NCI-H2171 (cell line): ENCODE data around the gene CEACAM6.
"Not testable (repeated sequence)": the region's sequence is repeated elsewhere in the genome, so short reads cannot be mapped to it uniquely, and the experiment has no call there.

ENCODE experiments used
- DNase-seq: peaks from one replicate; lab custom pipeline; 2025; lab: John Stamatoyannopoulos, UW

The CEACAM6 gene

DNA sequence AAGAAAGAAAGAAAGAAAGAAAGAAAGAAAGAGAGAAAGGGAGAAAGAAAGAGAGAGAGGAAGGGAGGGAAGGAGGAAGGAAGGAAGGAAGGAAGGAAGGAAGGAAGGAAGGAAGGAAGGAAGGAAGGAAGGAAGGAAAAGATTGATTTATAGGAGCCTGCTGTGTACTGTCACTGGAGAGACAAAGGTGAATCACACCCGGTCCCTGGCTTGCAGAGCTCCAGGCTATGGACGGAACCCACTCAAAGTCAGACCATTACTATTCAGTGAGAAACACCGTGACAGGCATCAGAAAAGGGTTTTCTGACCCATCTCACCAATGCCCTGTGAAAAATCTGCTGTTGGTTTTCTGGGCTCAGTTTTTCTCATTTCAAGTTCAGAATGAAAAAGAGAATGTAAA, 7.3 kb upstream of the CEACAM6 start:
- DNase-seq, result no peak

- not testable (repeated sequence) for DNase-seq
Measured at GRCh38 chr19:41750248-41751134, 4.8 kb upstream of the CEACAM6 start.

GRCh38 chr19:41753159-41753558, 2.2 kb upstream of the CEACAM6 start:
- no peak for DNase-seq

DNA sequence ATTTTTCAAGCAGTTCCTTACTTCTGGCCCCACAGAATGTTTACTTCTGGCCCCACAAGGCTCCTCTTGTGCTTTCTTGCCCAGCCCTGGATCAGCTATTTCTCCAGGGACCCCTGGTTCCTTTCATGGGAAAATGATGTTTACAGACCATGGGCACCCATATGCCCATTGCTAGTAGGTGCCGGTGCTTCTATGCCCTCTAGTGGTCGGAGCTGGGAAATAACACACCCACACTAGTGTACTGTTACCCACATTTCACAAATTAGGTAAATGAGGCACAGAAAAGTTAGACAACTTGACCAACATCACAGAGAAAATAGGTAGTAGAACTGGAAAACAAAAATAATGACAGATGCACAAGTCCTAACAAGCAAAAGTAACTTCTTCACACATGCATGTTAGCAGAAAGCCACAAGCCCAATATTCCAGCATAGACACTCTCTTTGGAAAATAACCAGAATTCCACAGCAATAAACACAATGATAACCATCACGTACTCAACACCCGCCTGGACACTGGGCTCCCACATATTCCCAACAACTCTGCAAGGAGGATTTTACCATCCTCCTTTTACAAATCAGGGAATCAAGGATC, 1.3 kb upstream of the CEACAM6 start:
- DNase-seq, result peak; percentile 39

GRCh38 chr19:41758846-41759245, 3.5 kb downstream of the CEACAM6 start:
- no peak for DNase-seq

DNA sequence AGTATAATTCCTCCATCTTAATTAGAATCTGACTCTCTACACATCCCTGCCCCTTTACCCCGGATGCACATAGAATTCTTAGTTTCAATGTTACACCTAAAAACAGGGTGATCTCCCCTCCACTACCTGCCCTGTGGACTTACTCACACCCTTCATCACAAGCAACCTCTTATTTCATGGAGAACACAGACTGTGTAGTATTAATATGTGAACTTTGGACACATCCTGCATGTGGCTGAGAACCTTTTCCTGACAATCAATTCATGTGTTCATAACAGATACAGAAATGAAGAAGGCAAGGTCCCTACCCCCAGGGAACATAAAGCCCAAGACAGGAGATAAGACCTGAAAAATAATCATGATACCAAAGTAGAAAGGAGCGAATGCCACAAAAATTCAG, 11.8 kb downstream of the CEACAM6 start:
- DNase-seq, result no peak

DNA sequence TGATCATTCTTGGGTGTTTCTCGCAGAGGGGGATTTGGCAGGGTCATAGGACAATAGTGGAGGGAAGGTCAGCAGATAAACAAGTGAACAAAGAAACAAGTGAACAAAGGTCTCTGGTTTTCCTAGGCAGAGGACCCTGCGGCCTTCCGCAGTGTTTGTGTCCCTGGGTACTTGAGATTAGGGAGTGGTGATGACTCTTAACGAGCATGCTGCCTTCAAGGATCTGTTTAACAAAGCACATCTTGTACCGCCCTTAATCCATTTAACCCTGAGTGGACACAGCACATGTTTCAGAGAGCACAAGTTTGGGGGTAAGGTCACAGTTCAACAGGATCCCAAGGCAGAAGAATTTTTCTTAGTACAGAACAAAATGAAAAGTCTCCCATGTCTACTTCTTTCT, 12.8 kb downstream of the CEACAM6 start:
- not testable (repeated sequence) for DNase-seq

GRCh38 chr19:41769608-41770007, 14.3 kb downstream of the CEACAM6 start:
- no peak for DNase-seq

DNA sequence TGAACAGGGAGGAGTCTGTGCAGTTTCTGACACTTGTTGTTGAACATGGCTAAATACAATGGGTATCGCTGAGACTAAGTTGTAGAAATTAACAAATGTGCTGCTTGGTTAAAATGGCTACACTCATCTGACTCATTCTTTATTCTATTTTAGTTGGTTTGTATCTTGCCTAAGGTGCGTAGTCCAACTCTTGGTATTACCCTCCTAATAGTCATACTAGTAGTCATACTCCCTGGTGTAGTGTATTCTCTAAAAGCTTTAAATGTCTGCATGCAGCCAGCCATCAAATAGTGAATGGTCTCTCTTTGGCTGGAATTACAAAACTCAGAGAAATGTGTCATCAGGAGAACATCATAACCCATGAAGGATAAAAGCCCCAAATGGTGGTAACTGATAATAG, 16.1 kb downstream of the CEACAM6 start:
- no peak for DNase-seq

DNA sequence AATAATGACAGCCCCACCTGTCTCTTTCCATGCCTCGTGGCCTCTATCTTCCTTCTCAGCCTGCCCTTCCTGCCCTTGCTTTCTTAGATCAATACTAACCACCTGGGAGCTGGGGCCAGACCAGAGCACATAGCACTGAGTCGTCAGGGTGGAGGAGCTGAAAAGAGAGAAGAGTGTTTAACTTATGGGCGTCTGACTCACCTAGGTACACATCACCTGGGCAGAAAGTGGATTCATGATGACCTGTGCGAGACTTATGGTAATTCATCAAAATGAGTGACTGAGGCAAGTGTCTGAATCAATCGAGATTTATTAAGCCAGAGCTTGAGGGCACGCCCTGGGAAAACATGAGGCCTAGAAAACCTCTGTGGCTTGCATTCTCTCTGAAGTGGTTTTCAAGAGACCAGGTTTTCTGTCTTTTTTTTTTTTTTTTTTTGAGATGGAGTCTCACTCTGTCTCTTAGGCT, 19.2 kb downstream of the CEACAM6 start:
- no peak for DNase-seq

DNA sequence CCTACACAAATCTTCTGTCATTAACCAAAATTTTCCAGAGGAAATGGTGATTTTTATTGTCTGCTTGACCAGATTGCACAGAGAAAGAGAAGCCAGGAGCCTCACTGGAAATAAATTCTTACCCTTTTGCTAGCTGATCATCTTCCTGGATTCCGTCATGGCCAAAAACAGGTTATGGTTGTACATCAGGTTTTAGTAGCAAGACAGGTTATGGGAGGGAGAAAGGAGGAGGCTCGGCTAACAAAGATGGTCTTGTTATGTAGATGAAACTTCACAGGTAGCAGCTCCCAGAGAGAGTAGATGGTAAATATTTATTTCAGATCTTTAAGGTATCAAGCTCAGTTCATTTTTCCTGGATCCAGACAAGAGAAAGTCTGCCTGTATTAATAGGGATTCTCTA, 21.4 kb downstream of the CEACAM6 start:
- DNase-seq, result no peak

GRCh38 chr19:41783612-41784011, 28.3 kb downstream of the CEACAM6 start:
- DNase-seq, result no peak

- no peak for DNase-seq
Measured at GRCh38 chr19:41784312-41784711, 29.0 kb downstream of the CEACAM6 start.

GRCh38 chr19:41784743-41785142, 29.4 kb downstream of the CEACAM6 start:
- DNase-seq, result no peak

DNA sequence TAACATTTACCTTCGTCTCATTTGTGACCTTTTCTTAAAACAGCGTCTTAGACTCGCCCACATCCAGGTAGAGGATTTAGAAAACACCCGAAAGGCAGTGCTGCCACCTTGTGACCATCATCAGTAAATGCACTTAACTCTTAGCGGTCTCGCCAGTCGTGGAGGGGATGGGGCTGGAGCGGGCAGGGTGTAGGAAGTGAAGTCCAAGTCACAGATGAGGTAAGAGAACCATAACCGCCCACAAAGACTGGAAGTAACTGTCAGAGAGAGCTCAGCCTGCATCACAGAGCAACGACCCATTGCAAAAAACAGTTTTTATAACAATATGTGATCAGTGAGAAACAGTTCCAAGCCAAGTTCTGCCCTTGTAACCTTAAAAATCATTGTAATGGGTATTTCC, 30.3 kb downstream of the CEACAM6 start:
- DNase-seq, result peak; percentile 24

DNA sequence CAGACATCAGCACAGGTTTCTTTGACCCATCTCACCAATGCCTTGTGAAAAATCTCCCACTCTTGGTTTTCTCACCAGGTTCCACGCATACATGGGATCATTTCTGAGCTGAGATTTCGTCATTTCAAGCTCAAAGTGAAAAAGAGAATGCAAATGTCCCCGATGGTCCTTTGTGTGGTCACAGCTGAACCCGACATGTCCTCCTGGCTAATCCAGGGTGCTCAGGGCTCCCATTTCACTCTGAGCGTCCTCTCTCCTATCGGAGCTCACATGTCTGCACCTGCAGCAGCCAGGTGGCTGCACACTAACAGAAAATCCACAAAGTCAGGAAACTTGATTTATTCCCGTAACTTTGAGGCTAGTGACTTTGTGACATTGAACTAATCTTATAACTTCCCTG, 31.7 kb downstream of the CEACAM6 start:
- DNase-seq, result no peak

GRCh38 chr19:41788518-41788917, 33.2 kb downstream of the CEACAM6 start:
- not testable (repeated sequence) for DNase-seq

GRCh38 chr19:41789053-41789452, 33.7 kb downstream of the CEACAM6 start:
- not testable (repeated sequence) for DNase-seq

DNA sequence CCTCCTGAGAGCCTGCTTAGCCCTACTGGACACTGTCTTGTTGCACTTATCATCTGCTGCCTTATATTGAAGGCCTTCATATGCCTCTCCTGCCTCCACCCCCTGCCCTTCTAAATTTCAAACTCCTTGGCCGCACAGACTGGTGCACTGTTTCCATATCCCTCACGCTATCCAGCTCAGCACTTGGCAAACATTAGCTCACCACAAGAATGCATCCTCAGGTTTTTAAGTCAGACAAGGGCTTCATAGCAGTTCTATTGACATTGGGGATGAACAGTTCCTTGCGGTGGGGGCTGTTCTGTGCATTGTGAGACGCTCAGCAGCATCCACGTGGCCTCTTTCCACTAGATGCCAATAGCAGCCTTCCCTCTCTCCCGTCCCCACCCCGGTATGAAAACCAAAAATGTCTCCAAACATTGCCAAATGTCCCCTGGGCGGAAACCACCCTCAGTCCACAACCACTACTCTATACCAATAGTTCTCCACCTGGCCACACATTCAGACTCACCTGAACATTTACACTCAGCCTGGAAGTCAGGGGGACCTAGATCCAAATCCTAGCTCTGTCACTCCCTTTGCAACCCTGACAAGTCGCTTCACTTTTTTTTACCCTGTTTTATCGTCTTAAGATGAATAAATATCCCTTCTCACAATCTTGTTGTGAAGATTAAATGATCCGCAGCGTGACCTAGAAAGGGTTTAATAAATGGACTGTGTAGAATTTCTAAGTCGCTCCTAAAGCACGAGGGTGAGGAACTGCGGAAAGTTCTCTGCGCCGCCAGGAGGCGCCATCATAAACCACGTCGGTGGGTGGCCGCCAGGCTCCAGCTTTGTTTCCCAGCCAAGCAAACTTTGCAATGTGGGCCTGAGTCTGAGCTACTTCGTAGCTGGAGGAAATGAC, 37.4 kb downstream of the CEACAM6 start:
- no peak for DNase-seq

- DNase-seq, result no peak
Measured at GRCh38 chr19:41793414-41793727, 38.0 kb downstream of the CEACAM6 start.

DNA sequence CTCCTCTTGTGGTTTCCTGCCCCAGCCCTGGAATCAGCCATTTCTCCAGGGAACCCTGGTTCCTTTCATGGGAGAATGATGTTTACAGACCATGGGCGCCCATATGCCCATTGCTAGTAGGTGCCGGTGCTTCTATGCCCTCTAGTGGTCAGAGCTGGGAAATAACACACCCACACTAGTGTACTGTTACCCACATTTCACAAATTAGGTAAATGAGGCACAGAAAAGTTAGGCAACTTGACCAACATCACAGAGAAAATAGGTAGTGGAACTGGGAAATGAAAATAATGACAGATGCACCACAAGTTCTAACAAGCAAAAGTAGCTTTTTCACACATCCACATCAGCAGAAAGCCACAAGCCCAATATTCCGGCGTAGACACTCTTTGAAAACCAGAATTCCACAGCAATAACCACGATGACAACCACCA, 39.7 kb downstream of the CEACAM6 start:
- DNase-seq, result peak; percentile 36

DNA sequence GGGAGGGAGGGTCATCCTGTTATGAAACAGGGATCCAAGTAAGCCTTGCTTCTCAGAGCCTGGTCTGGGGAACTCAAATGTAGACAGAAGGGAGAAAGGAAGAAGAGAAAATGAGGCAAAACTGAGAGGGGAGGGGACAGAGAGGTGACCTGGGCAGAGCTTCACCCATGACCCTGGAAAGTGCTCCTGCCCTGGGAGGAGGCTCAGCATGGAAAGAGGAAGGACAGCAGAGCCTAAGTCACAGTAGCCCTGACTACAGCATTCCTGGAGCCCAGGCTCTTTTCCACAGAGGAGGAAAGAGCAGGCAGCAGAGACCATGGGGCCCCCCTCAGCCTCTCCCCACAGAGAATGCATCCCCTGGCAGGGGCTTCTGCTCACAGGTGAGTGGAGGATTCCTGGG, 41.0 kb downstream of the CEACAM6 start, which contains the start of gene CEACAM3:
TSS of gene CEACAM3 (plus strand) at position 226 of the 400 bp plus-strand sequence. CDS start at position 317, 91 bp downstream.
- DNase-seq, result no peak
